CD4-positive, alpha-beta T cell (primary cell): ENCODE data around the gene EIF1AX. TPM values are rescaled to one million over a fixed set of nuclear protein-coding genes. Genes with fewer than 3 reads are reported as not detected.

ENCODE experiments used
- ATAC-seq: fragments of 200-7000 bp; cut with Tn5 transposase; one replicate; pipeline ENCODE4 v1.10.0; 2022; ENCODE audit warnings: mild to moderate bottlenecking; ENCODE audit not compliant: poor library complexity
- CTCF ChIA-PET: fragments of 350-600 bp; sonication (Branson Sonifier 250); formaldehyde crosslinking; loops from one replicate; lab custom pipeline; 2021; ENCODE audit warnings: antibody characterized with exemption, inconsistent platforms; lab: Charles Lee
- POLR2A ChIA-PET: fragments of 350-600 bp; sonication (Branson Sonifier 250); formaldehyde crosslinking; loops from one replicate; lab custom pipeline; 2021; ENCODE audit warnings: antibody characterized with exemption, inconsistent platforms; lab: Charles Lee
- DNase-seq, 14 experiments: peaks; one replicate each; pipeline ENCODE4 v3.0.0-alpha.2; 2013 to 2020; ENCODE audit warnings: mixed read lengths in 2 of 14
- H3K27ac ChIP-seq, 2 donors: one replicate each; pipeline versions ENCODE4 v1.5.1 to v1.7.0; 2013; ENCODE audit warnings: low read length in 2 of 2, low read depth in 1 of 2, mild to moderate bottlenecking in 1 of 2
- H3K27me3 ChIP-seq, 2 experiments: 1 replicate in 1 of 2; 2 replicates in 1 of 2; pipeline versions ENCODE4 v1.6.1 to v1.7.0; 2013; ENCODE audit warnings: low read length in 2 of 2, control low read depth in 1 of 2, mild to moderate bottlenecking in 1 of 2, moderate library complexity in 1 of 2; ENCODE audit not compliant: insufficient read depth in 2 of 2, control insufficient read depth in 1 of 2
- H3K36me3 ChIP-seq: one replicate; pipeline ENCODE4 v1.6.1; 2013; ENCODE audit warnings: low read length, control low read depth; ENCODE audit not compliant: insufficient read depth
- H3K4me1 ChIP-seq: one replicate; pipeline ENCODE4 v1.6.1; 2013; ENCODE audit warnings: low read length, control low read depth; ENCODE audit not compliant: insufficient read depth
- H3K4me3 ChIP-seq: one replicate; pipeline ENCODE4 v1.5.1; 2013; ENCODE audit warnings: mild to moderate bottlenecking, low read length, moderate library complexity
- H3K9me3 ChIP-seq, 2 experiments: 1 replicate in 1 of 2; 2 replicates in 1 of 2; pipeline versions ENCODE4 v1.6.1 to v1.7.0; 2013; ENCODE audit warnings: low read length in 2 of 2, mild to moderate bottlenecking in 2 of 2, control low read depth in 1 of 2, moderate library complexity in 1 of 2; ENCODE audit not compliant: control insufficient read depth in 1 of 2, insufficient read depth in 1 of 2
- H3K27ac Mint-ChIP-seq: one replicate; pipeline ENCODE4 v1.8.0; 2020; ENCODE audit warnings: mixed read lengths
- H3K27me3 Mint-ChIP-seq: one replicate; pipeline ENCODE4 v1.8.0; 2021; ENCODE audit warnings: mixed read lengths
- H3K36me3 Mint-ChIP-seq: one replicate; pipeline ENCODE4 v1.8.0; 2021; ENCODE audit warnings: low read depth, mixed read lengths
- H3K4me1 Mint-ChIP-seq: one replicate; pipeline ENCODE4 v1.8.0; 2021; ENCODE audit warnings: low read depth, mixed read lengths
- H3K4me3 Mint-ChIP-seq: one replicate; pipeline ENCODE4 v1.8.0; 2020; ENCODE audit warnings: mild to moderate bottlenecking, mixed read lengths
- H3K9me3 Mint-ChIP-seq: one replicate; pipeline ENCODE4 v1.8.0; 2020; ENCODE audit warnings: mixed read lengths
- intact Hi-C, 2 experiments: fragments of 100-400 bp; cut with DNase I in 1 of 2; cut with micrococcal nuclease in 1 of 2; formaldehyde crosslinking; loops; one replicate each; pipeline versions ENCODE4 v1.15.1 to v1.9.0; 2023 to 2025; cut with DNase I, micrococcal nuclease
- total RNA-seq, 174 experiments: library from RNA in 2 of 174; stranded (reverse) in 2 of 174; gene quantifications; one replicate each; pipeline ENCODE4 v1.2.3 and lab custom pipeline; 2021 to 2026
- TF ChIP-seq, protein P1 (sequence below): fragments of 200-600 bp; IDR thresholded peaks from one replicate; pipeline ENCODE4 v1.8.0; 2022; ENCODE audit warnings: antibody characterized with exemption, mild to moderate bottlenecking

EIF1AX gene
- total RNA-seq, 2 experiments from 2014 or later = 56.1 to 62.5 TPM

DNA sequence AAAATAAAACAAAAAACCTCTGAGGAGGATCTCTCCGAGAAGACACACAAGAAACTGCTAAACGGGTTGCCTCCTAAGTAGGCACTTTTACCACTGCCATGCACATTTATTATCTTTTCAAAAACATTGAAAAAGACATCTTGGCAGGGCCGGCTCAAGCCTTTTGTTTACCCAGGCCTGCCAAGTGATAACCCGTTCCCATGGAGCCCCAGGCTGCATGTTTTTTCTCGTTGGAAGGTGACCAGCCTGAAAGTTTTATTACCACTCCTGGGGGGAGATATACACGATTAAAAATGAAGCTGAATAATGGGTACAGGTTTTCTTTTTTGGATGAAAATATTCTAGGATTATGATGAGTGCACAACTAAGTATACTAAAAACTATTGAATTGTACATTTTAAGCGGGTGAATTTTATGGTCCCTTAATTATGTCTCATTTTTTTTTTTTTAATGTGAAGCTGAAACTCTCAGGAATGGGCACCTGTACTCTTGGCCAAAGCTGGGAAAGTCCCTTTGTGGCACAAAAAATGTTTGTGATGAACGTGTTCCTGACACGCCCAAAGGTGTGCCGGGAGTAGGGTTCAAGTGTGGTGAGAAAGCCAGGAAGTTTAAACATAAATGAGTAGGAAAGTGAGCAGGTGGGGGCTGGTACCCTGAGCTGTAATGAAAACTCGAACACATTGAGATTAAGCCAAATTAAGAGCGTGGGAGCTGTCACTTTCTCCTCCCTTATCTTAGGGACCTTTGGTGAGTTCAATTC is 23.4 kb downstream of the EIF1AX start:
- intact Hi-C loops = no loop called here
- ChIA-PET POLR2A (interaction anchor here (0.6 kb wide), 1 partner anchor 23 kb away, joined by 3 read pairs; no protein-coding TSS in a partner anchor), CTCF (interaction anchor here (0.6 kb wide), 1 partner anchor 16 kb away, joined by 4 read pairs; no protein-coding TSS in a partner anchor)

DNA sequence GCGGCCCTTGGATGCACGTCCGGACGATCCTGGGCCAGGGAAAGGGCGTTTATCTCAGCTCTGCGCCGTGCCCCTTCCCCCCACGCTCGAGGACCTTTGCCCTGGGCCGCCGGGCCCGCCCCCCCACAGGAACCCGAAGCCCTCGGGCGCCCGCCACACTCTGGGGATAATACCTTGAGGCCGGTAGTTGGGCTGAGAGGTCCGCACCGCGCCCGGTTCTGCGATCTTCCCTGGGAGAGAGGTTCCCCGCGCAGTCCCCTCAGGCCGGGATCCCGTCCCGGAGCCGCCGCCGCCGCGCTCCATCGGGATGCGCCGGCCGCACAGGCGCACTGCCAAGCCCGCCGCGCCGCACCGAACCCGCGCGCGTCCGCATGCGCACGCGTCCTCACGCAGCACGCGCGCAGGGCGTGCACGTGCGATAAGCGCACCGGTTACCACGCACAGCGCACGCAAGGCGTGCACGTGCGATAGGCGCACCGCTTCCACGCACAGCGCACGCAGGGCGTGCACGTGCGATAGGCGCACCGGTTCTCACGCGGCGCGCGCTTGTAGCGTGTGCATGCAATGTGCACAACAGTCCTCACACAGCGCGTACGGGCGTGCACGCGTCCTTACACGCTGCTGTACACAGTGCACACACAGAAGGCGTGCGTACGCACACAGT is 24.9 kb downstream of the EIF1AX start, which contains the start of gene MAP7D2:
MAP7D2 (minus strand) TSS at position 331 of the 664 bp plus-strand sequence; CDS start at position 303, 28 bp downstream.
- Histone ChIP-seq H3K9me3 (peaks cover 0 to 4% of the 10 kb centered on the region in 2 experiments), H3K27me3 (peaks cover 11 to 12% of the 10 kb centered on the region in 2 experiments), H3K27ac (no peak within 1 kb of the TSS), H3K36me3 (no peaks in the 10 kb centered on the region), H3K4me3 (no peak within 1 kb of the TSS), H3K4me1 (peaks cover 14% of the 10 kb centered on the region)
- no peak for DNase-seq
- H3K9me3 Mint-ChIP-seq = no peaks in the 10 kb centered on the region
- CTCF ChIA-PET = no interaction called here
- intact Hi-C loops = no loop called here
- no peaks in the 10 kb centered on the region for H3K4me1 Mint-ChIP-seq
- peak within 1 kb of the TSS; percentile 25 for H3K4me3 Mint-ChIP-seq
- POLR2A ChIA-PET = no interaction called here
- ATAC-seq = peak; percentile 34
- H3K36me3 Mint-ChIP-seq = no peaks in the 10 kb centered on the region
- no peak within 1 kb of the TSS for H3K27ac Mint-ChIP-seq
- TF ChIP-seq, protein P1, sequence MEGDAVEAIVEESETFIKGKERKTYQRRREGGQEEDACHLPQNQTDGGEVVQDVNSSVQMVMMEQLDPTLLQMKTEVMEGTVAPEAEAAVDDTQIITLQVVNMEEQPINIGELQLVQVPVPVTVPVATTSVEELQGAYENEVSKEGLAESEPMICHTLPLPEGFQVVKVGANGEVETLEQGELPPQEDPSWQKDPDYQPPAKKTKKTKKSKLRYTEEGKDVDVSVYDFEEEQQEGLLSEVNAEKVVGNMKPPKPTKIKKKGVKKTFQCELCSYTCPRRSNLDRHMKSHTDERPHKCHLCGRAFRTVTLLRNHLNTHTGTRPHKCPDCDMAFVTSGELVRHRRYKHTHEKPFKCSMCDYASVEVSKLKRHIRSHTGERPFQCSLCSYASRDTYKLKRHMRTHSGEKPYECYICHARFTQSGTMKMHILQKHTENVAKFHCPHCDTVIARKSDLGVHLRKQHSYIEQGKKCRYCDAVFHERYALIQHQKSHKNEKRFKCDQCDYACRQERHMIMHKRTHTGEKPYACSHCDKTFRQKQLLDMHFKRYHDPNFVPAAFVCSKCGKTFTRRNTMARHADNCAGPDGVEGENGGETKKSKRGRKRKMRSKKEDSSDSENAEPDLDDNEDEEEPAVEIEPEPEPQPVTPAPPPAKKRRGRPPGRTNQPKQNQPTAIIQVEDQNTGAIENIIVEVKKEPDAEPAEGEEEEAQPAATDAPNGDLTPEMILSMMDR = no peak
- H3K27me3 Mint-ChIP-seq = peaks cover 17% of the 10 kb centered on the region

More for the DNA sequence above, 23.4 kb downstream of the EIF1AX start:
- H3K4me3 ChIP-seq = no peak overlapping the region
- no peak overlapping the region for H3K27ac ChIP-seq
- H3K27me3 ChIP-seq = peaks cover 11 to 12% of the 10 kb centered on the region in 2 experiments
- TF ChIP-seq, protein P1 = no peak
- H3K36me3 ChIP-seq = no peaks in the 10 kb centered on the region
- H3K4me1 ChIP-seq = peaks cover 14% of the 10 kb centered on the region
- Mint-ChIP-seq H3K4me3 (no peak overlapping the region), H3K4me1 (no peaks in the 10 kb centered on the region), H3K27ac (no peak overlapping the region), H3K27me3 (peaks cover 17% of the 10 kb centered on the region), H3K36me3 (no peaks in the 10 kb centered on the region), H3K9me3 (no peaks in the 10 kb centered on the region)
- H3K9me3 ChIP-seq = peaks cover 0 to 4% of the 10 kb centered on the region in 2 experiments
- no peak for DNase-seq
- no peak for ATAC-seq

DNA sequence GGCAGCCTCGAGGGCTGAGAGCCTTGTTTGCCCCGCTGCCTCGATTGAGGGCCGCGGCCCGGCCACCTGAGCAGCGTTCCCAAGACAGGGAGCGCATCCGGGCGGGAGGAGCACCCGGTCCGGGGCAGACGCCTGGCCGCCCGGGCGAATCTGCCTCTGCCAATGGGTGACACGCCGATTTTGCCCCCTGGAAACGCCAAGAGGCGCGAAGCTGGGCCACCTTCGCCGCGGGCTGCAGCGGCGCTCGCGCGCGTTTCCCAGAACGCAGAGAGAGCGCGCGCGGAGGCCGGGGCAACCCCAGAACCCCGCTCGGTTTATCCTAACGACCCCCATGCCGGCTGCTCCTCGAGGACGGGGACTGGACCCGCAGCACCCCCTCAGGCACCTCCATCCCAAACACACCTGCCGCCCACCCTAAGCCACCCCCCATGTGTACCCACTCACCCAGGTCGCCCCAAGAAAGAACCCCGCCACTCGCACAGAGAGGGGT is 25.5 kb downstream of the EIF1AX start:
- Histone ChIP-seq H3K4me1 (peaks cover 14% of the 10 kb centered on the region), H3K4me3 (no peak overlapping the region), H3K9me3 (peaks cover 0 to 4% of the 10 kb centered on the region in 2 experiments), H3K27me3 (peaks cover 11 to 12% of the 10 kb centered on the region in 2 experiments), H3K36me3 (no peaks in the 10 kb centered on the region), H3K27ac (no peak overlapping the region)
- Mint-ChIP-seq H3K27ac (no peak overlapping the region), H3K4me1 (no peaks in the 10 kb centered on the region), H3K9me3 (no peaks in the 10 kb centered on the region), H3K36me3 (no peaks in the 10 kb centered on the region), H3K27me3 (peaks cover 17% of the 10 kb centered on the region), H3K4me3 (peak overlapping the region; percentile 25)
- TF ChIP-seq, protein P1 = no peak
- ATAC-seq (no peak), DNase-seq (no peak)
- POLR2A ChIA-PET = no interaction called here
- CTCF ChIA-PET = no interaction called here
- intact Hi-C loops = no loop called here
